ENCODE results near the gene FTO.

- TF ChIP-seq CTCF (IDR thresholded peaks at IDR 0.05; ENCODE audit: insufficient read depth, low read length, poor library complexity, severe bottlenecking) (no peak), EZH2phosphoT487 (conservative IDR thresholded peaks at IDR 0.05; ENCODE audit: low read length) (no peak)
Observed at GRCh38 chr16:53745086-53745485, 41.1 kb downstream of the FTO start.
